ENCODE results near the gene CGB8.
A peak's percentile ranks its signal among the peaks of the same experiment; 100 is the strongest.

Gene CGB8

DNA sequence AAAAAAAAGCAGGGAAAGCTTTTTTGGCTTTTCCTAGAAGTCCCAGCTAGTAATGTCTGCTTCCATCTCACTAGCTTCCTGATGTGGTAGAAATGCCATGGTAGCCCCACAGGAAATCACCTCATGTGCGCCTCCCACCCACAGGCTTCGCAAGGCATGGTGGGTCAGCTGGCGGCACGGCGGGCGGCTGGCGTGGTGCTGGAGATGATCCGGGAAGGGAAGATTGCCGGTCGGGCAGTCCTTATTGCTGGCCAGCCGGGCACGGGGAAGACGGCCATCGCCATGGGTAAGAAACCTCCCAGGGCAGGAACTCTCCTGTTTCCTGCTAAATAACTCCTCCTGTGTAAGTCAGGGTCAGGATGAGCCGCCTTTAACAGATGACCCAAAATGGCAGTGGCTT lies 44.8 kb downstream of the CGB8 start:
- no peak for DNase-seq

- DNase-seq, result peak; percentile 59 to 61
Observed at GRCh38 chr19:48999481-49000325, 49.2 kb downstream of the CGB8 start.

DNA sequence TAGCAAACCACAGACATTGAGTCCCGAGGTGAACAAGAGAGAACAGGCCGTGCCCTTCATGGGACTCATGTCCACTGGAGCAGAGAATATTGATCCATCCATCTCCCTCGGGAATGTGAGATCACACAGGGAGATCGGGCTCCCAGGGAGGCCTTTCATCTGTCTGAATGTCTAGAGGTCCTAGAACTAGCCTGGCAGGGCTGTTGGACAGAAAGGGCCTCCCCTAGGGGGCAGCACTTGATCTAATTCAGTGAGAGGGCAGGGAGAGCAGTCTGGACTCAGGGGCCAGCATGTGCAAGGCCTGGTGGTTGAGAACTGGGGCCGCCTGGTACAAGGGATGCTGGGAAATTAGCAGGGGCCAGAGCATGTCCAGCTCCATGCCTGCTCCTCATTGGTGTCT lies 50.9 kb downstream of the CGB8 start:
- DNase-seq, result peak; percentile 55 to 58
